Ascending aorta (tissue), 2 donors: Measurements from ENCODE around the gene ABHD16A. TPM values are rescaled to one million over a fixed set of nuclear protein-coding genes. Genes with fewer than 3 reads are reported as not detected.
"Not testable (repeated sequence)": the region's sequence is repeated elsewhere in the genome, so short reads cannot be mapped to it uniquely, and the experiment has no call there.

Source experiments
- DNase-seq, 2 donors: peaks; one replicate each; pipeline ENCODE4 v3.0.0-alpha.2; 2019; ENCODE audit warnings: low spot score in 2 of 2
- H3K27ac ChIP-seq, 2 donors: fragments of 200-600 bp; sonication (generic); one replicate each; pipeline ENCODE4 v1.5.1; 2016 to 2017; ENCODE audit warnings: mild to moderate bottlenecking in 1 of 2
- H3K27me3 ChIP-seq: fragments of 200-600 bp; sonication (generic); one replicate; pipeline ENCODE4 v1.5.1; 2017
- H3K36me3 ChIP-seq, 2 donors: fragments of 200-600 bp; sonication (generic); one replicate each; pipeline ENCODE4 v1.5.1; 2016
- H3K4me1 ChIP-seq, 2 donors: fragments of 200-600 bp; sonication (generic); one replicate each; pipeline ENCODE4 v1.5.1; 2016 to 2017; ENCODE audit warnings: mild to moderate bottlenecking in 1 of 2
- H3K4me3 ChIP-seq, 2 donors: fragments of 200-600 bp; sonication (generic); one replicate each; pipeline ENCODE4 v1.5.1; 2016 to 2017; ENCODE audit warnings: mild to moderate bottlenecking in 1 of 2
- H3K9me3 ChIP-seq, 2 donors: fragments of 200-600 bp; sonication (generic); one replicate each; pipeline ENCODE4 v1.5.1; 2016
- CTCF ChIP-seq, 3 experiments: fragments of 200-600 bp in 2 of 3; fragments of 450-650 bp in 1 of 3; sonication (generic) in 2 of 3; IDR thresholded peaks; one replicate each; pipeline ENCODE4 v1.5.1; 2016 to 2019; ENCODE audit warnings: antibody characterized with exemption in 3 of 3, mild to moderate bottlenecking in 1 of 3, moderate library complexity in 1 of 3
- intact Hi-C: fragments of 100-400 bp; cut with DNase I; formaldehyde crosslinking; loops from one replicate; pipeline ENCODE4 v1.15.1; 2023
- total RNA-seq: library from RNA; depleted of rRNA; stranded (reverse); fragments of >200 nt; gene quantifications from one replicate; pipeline ENCODE4 v1.1.0, GENCODE V29; 2016

The ABHD16A gene
- total RNA-seq, 1 donor from 2014 or later, result 28.0 TPM

DNA sequence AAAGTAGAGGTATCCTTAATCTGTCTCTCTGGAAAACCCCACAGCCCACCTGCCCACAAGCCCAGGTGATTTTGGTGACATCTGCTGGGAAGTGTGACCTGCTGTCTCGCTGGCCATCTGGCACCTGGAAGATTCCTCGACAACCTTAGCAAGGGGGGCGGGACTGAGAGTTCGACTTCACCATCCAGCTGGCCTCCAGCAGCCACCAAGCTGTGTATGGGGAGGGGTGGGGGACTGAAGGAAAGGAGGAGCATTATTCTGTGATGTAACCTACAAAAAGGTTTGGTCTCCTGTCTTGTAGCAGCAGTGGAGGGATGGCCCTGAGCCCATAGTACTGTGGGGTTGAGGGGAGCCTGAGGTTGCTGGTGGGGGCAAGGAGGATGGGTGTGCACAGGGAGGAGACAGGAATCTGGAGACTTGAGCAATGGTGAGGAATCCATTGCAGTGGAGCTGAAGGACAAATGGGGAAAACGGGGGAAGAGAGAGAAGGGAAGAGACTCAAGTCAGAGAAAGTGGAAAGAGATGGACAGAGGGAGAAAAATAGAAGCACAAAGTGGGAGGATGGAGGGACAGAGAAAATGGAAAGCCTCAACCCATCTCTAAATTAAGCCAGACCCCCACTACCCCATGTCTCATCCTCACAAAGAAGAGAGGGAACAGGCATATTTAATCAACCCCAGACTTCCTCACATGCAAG, 7.5 kb upstream of the ABHD16A start:
- no peak overlapping the region for H3K4me3 ChIP-seq
- no peak for DNase-seq
- no peaks in the 10 kb centered on the region for H3K9me3 ChIP-seq
- H3K36me3 ChIP-seq, result no peaks in the 10 kb centered on the region
- no peaks in the 10 kb centered on the region for H3K27me3 ChIP-seq
- intact Hi-C loops, result no loop called here
- no peaks in the 10 kb centered on the region for H3K4me1 ChIP-seq
- no peak overlapping the region for H3K27ac ChIP-seq
- TF ChIP-seq CTCF (IDR thresholded peaks at IDR 0.05), result no peak

- H3K4me3 ChIP-seq, H3K27me3 ChIP-seq, H3K36me3 ChIP-seq, H3K27ac ChIP-seq, H3K9me3 ChIP-seq, DNase-seq, intact Hi-C loops, H3K4me1 ChIP-seq: not testable (repeated sequence)
These were observed 6.0 kb upstream of the ABHD16A start for GRCh38 chr6:31709157-31709556.

GRCh38 chr6:31708224-31708623, 5.1 kb upstream of the ABHD16A start:
- Histone ChIP-seq H3K36me3 (no peaks in the 10 kb centered on the region), H3K9me3 (no peaks in the 10 kb centered on the region), H3K4me1 (peaks cover 0 to 7% of the 10 kb centered on the region in 2 donors), H3K27me3 (no peaks in the 10 kb centered on the region), H3K27ac (no peak overlapping the region), H3K4me3 (no peak overlapping the region)
- TF ChIP-seq CTCF (IDR thresholded peaks at IDR 0.05), result no peak
- no peak for DNase-seq
- intact Hi-C loops, result no loop called here

- intact Hi-C loops, result no loop called here
These were observed 4.6 kb upstream of the ABHD16A start for GRCh38 chr6:31707701-31708100.

GRCh38 chr6:31706599-31706998, 3.5 kb upstream of the ABHD16A start, which contains the start of gene LY6G6F:
Gene LY6G6F, plus strand, starts transcription at chr6:31706866. Its CDS starts 41 bp downstream, at chr6:31706907.
- Histone ChIP-seq H3K27me3 (no peaks in the 10 kb centered on the region), H3K36me3 (no peaks in the 10 kb centered on the region), H3K9me3 (no peaks in the 10 kb centered on the region), H3K27ac (no peak within 1 kb of the TSS), H3K4me3 (no peak within 1 kb of the TSS), H3K4me1 (peaks cover 6 to 11% of the 10 kb centered on the region in 2 donors)
- no peak for DNase-seq
- intact Hi-C loops, result no loop called here
- TF ChIP-seq CTCF (IDR thresholded peaks at IDR 0.05), result no peak

More at GRCh38 chr6:31707701-31708100, 4.6 kb upstream of the ABHD16A start:
- Histone ChIP-seq H3K4me1 (peaks cover 0 to 7% of the 10 kb centered on the region in 2 donors), H3K36me3 (no peaks in the 10 kb centered on the region), H3K27me3 (no peaks in the 10 kb centered on the region), H3K9me3 (no peaks in the 10 kb centered on the region), H3K4me3 (no peak overlapping the region), H3K27ac (no peak overlapping the region)
- TF ChIP-seq CTCF (IDR thresholded peaks at IDR 0.05), result no peak
- no peak for DNase-seq

GRCh38 chr6:31705931-31706330, 2.8 kb upstream of the ABHD16A start:
- Histone ChIP-seq H3K4me1 (peaks cover 11 to 18% of the 10 kb centered on the region in 2 donors), H3K36me3 (no peaks in the 10 kb centered on the region), H3K27me3 (no peaks in the 10 kb centered on the region), H3K27ac (no peak overlapping the region), H3K9me3 (no peaks in the 10 kb centered on the region), H3K4me3 (no peak overlapping the region)
- no peak for TF ChIP-seq CTCF (IDR thresholded peaks at IDR 0.05)
- DNase-seq, result no peak
- intact Hi-C loops, result no loop called here
